AG04450 (cell line): ENCODE results near the gene NGRN. TPM values are rescaled to one million over a fixed set of nuclear protein-coding genes. Genes with fewer than 3 reads are reported as not detected.

Source experiments
- CTCF ChIA-PET: fragments of 300-600, 350-600 bp; formaldehyde crosslinking; extraction: SDS; loops from one replicate; lab custom pipeline; 2022; ENCODE audit warnings: antibody characterized with exemption, inconsistent platforms; lab: Charles Lee
- POLR2A ChIA-PET: fragments of 350-600 bp; formaldehyde crosslinking; extraction: SDS; loops from one replicate; lab custom pipeline; 2021; ENCODE audit warnings: antibody characterized with exemption, inconsistent platforms; lab: Yijun Ruan, JAX
- DNase-seq: peaks from one replicate; pipeline ENCODE4 v3.0.0-alpha.2; 2011; ENCODE audit warnings: low read depth, low spot score
- H3K27ac ChIP-seq: one replicate; pipeline ENCODE4 v1.5.1; 2012; ENCODE audit warnings: low read depth, low read length, control low read depth
- H3K27me3 ChIP-seq: one replicate; pipeline ENCODE4 v1.6.0; 2012; ENCODE audit warnings: low read length; ENCODE audit not compliant: control insufficient read depth, insufficient read depth
- H3K4me3 ChIP-seq: 2 replicates; pipeline ENCODE4 v1.5.1; 2011; ENCODE audit warnings: mild to moderate bottlenecking, low read depth, low read length, control low read depth
- H3K9me3 ChIP-seq: 2 replicates; pipeline ENCODE4 v1.5.1; 2012; ENCODE audit warnings: low read length; ENCODE audit not compliant: control insufficient read depth, insufficient read depth
- polyA plus RNA-seq: library from polyadenylated mRNA; depleted of rRNA; stranded (reverse); fragments of >200 nt; gene quantifications from 2 replicates; pipeline ENCODE4 v1.2.3, GENCODE V29; 2011
- TF ChIP-seq, protein P1 (sequence below): IDR thresholded peaks from 2 replicates; pipeline ENCODE4 v1.5.1; 2011; ENCODE audit warnings: low read depth, low read length, control low read depth, inconsistent platforms

The NGRN gene
- polyA plus RNA-seq, 1 experiment, result 81.8 TPM

DNA sequence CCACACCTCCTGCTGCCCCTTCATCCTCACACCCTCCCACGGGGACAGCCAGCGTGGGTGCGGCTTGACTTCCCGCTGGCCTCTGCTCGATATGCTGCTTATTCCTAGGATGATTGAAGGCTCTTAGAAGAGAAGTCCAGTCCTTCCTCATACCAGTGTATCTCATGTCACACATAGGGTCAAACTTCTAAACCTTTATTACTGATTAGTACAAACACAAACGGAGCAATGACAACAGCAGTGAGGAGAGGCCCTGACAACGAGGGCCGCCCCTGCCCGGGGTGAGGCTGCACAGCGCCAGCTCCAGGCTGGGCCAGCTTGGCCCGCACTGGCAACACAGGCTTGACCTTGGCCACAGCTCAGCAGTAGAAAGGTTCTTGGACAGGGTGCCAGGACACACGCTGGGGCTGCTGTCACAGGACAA is 35.4 kb upstream of the NGRN start:
- Histone ChIP-seq H3K9me3 (no peaks in the 10 kb centered on the region; the same call in 1 of the 2 replicates), H3K27me3 (no peaks in the 10 kb centered on the region), H3K27ac (no peak overlapping the region), H3K4me3 (no peak overlapping the region)
- ChIA-PET POLR2A (no interaction called here), CTCF (interaction anchor here (4.8 kb wide), 1 partner anchor 8 kb away, joined by 36 read pairs; no protein-coding TSS in a partner anchor)
- TF ChIP-seq, protein P1, sequence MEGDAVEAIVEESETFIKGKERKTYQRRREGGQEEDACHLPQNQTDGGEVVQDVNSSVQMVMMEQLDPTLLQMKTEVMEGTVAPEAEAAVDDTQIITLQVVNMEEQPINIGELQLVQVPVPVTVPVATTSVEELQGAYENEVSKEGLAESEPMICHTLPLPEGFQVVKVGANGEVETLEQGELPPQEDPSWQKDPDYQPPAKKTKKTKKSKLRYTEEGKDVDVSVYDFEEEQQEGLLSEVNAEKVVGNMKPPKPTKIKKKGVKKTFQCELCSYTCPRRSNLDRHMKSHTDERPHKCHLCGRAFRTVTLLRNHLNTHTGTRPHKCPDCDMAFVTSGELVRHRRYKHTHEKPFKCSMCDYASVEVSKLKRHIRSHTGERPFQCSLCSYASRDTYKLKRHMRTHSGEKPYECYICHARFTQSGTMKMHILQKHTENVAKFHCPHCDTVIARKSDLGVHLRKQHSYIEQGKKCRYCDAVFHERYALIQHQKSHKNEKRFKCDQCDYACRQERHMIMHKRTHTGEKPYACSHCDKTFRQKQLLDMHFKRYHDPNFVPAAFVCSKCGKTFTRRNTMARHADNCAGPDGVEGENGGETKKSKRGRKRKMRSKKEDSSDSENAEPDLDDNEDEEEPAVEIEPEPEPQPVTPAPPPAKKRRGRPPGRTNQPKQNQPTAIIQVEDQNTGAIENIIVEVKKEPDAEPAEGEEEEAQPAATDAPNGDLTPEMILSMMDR, result no peak
- DNase-seq, result no peak

DNA sequence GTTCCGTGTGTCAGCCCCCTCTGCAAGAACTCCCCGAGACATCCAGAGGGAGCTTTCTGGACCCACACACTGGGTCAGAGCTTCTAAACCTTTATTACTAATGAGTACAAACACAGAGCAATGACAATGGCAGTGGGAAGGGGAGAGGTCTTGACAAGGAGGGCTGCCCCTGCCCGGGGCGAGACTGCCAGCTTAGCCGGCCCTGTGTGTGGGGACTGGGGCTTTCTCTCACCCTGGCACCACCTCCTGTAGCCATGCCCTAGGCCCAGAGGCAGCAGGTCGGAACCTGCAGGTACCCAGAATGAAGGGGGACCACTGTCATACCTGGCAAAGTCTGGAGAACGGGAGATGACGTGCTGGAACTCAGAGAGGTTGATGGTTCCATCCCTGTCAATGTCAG is 34.9 kb upstream of the NGRN start:
- ChIA-PET CTCF (interaction anchor here (4.8 kb wide), 1 partner anchor 9 kb away, joined by 36 read pairs; no protein-coding TSS in a partner anchor), POLR2A (no interaction called here)
- Histone ChIP-seq H3K4me3 (no peak overlapping the region), H3K27ac (no peak overlapping the region), H3K27me3 (no peaks in the 10 kb centered on the region), H3K9me3 (no peaks in the 10 kb centered on the region; the same call in 1 of the 2 replicates)
- no peak for DNase-seq
- TF ChIP-seq, protein P1, result no peak

DNA sequence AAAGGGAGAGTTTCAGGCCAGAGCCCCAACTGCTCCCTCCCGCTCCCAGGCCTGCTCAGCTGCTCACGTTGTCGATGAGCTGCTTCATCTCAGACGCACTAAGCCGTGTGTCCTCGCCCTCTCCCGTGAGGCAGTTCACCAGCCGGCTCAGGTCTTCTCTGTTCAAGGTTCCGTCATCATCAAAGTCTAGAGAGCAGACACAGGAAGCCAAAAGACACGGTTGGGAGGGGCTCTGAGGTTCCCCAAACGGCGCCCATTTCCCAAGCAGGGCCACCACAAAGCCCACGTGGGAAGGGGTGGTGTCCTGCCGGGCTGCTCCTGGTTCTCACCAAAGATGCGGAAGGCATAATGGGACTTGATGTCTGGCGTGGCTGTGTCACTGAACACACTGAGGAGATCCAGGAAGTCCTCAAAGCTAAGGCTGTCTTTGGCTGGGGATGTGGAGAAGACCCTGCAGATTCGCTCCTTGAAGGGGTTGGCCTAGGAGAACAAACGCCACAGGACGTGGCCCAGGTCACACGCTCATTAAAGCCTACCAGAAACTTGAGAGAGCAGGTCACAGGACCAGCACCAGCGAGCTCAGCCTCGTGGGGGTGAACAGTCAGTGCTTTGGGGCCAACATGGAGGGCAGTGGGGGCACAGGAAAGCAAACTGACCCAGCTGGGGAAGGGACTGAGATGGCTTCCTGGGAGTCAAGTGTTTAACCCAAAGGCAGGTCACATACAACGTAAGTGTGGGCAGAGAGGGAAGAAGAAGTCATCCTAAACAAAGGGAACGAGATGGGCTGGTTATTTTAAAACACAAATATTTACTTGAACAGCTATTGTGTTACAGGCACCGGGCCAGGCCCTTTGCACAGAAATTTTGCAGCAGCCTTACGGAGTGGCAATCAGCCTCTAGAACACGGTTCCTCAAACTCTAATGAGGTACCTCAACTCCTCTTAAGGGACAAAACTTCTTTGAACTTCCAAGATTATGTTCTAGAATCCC is 34.1 kb upstream of the NGRN start:
- H3K27me3 ChIP-seq, result no peaks in the 10 kb centered on the region
- H3K4me3 ChIP-seq, result no peak overlapping the region
- TF ChIP-seq, protein P1, result no peak
- POLR2A ChIA-PET, result no interaction called here
- no peaks in the 10 kb centered on the region; the same call in 1 of the 2 replicates for H3K9me3 ChIP-seq
- DNase-seq, result no peak
- CTCF ChIA-PET, result interaction anchor here (1.0 to 4.8 kb wide), 3 partner anchors 9 to 19 kb away, joined by 3 to 36 read pairs (median 6); no protein-coding TSS in a partner anchor
- H3K27ac ChIP-seq, result no peak overlapping the region

DNA sequence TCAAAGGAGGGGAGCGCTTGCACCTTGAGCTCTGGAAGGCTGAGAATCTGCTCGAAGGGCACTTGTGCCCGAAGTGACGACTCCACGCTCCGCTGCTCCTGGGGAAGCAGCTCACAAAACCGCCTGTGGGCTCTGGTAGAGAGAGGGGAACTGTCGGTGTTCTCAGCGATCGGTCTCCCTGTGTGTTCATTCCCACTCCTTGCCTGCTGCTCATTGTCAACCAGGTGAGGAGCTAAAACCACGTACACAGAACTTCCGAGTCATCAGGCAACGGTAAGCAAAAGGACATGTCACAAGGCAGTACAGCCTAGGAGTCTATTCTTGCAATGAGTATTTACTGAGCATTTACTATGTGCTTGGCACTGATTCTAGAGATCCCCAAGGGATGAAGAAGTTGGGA is 33.3 kb upstream of the NGRN start:
- CTCF ChIA-PET, result interaction anchor here (0.6 to 4.8 kb wide), 10 partner anchors 10 to 724 kb away, joined by 3 to 36 read pairs (median 4); partner anchors contain the start of gene SEMA4B
- no peak overlapping the region; the same call in 1 of the 2 replicates for H3K4me3 ChIP-seq
- no peaks in the 10 kb centered on the region for H3K27me3 ChIP-seq
- POLR2A ChIA-PET, result interaction anchor here (0.5 kb wide), 1 partner anchor 354 kb away, joined by 5 read pairs; no protein-coding TSS in a partner anchor
- DNase-seq, result no peak
- TF ChIP-seq, protein P1, result no peak
- no peaks in the 10 kb centered on the region; the same call in 1 of the 2 replicates for H3K9me3 ChIP-seq
- H3K27ac ChIP-seq, result no peak overlapping the region
